Neural cell (in vitro differentiated cells): ENCODE results near the gene OSM. TPM values are rescaled to one million over a fixed set of nuclear protein-coding genes. Genes with fewer than 3 reads are reported as not detected.

ENCODE experiments used
- H2AFZ ChIP-seq: fragments of 200-600, 300-800 bp; sonication (generic), shearing (Covaris generic); 2 replicates; pipeline ENCODE4 v1.6.0; 2014; ENCODE audit warnings: low read depth, mild to moderate bottlenecking, antibody characterized with exemption, low read length, moderate library complexity
- H3F3A ChIP-seq: fragments of 200-600 bp; shearing (Covaris generic); 2 replicates; pipeline ENCODE4 v1.6.1; 2016; ENCODE audit warnings: mild to moderate bottlenecking, moderate library complexity, mixed read lengths, antibody characterized with exemption, low read length; ENCODE audit not compliant: insufficient read depth, poor library complexity, severe bottlenecking
- H3K27ac ChIP-seq: fragments of 200-600, 300-800 bp; sonication (generic), shearing (Covaris generic); 2 replicates; pipeline ENCODE4 v1.5.1; 2014; ENCODE audit warnings: mild to moderate bottlenecking, low read length, moderate library complexity
- H3K27me3 ChIP-seq: fragments of 300-800, 200-600 bp; sonication (generic), shearing (Covaris generic); 2 replicates; pipeline ENCODE4 v1.6.0; 2014; ENCODE audit warnings: mild to moderate bottlenecking, low read depth, low read length, moderate library complexity; ENCODE audit not compliant: insufficient read depth
- H3K36me3 ChIP-seq: fragments of 300-800, 200-600 bp; sonication (generic), shearing (Covaris generic); 2 replicates; pipeline ENCODE4 v1.5.1; 2014; ENCODE audit warnings: mild to moderate bottlenecking, antibody characterized with exemption, low read length, moderate library complexity; ENCODE audit not compliant: insufficient read depth
- H3K4me2 ChIP-seq: fragments of 300-800, 200-600 bp; sonication (generic), shearing (Covaris generic); 2 replicates; pipeline ENCODE4 v1.6.0; 2014; ENCODE audit warnings: mild to moderate bottlenecking, low read length
- H3K4me3 ChIP-seq: fragments of 300-800, 200-600 bp; sonication (generic), shearing (Covaris generic); 2 replicates; pipeline ENCODE4 v1.5.1; 2014; ENCODE audit warnings: mild to moderate bottlenecking, low read length, moderate library complexity
- H3K79me2 ChIP-seq: fragments of 200-600 bp; shearing (Covaris generic); replicated peaks from 2 replicates; pipeline ENCODE4 v1.6.0; 2014; ENCODE audit warnings: mild to moderate bottlenecking, low read length, moderate library complexity; ENCODE audit not compliant: insufficient read depth
- H3K9ac ChIP-seq: fragments of 300-800, 200-600 bp; sonication (generic), shearing (Covaris generic); 2 replicates; pipeline ENCODE4 v1.6.1; 2016; ENCODE audit warnings: mild to moderate bottlenecking, low read length, mixed read lengths
- H3K9me2 ChIP-seq: fragments of 200-600 bp; shearing (Covaris generic); 2 replicates; pipeline ENCODE4 v1.6.1; 2016; ENCODE audit warnings: mild to moderate bottlenecking, low read length, mixed read lengths; ENCODE audit not compliant: insufficient read depth
- H3K9me3 ChIP-seq: fragments of 200-600, 300-800 bp; sonication (generic), shearing (Covaris generic); 2 replicates; pipeline ENCODE4 v1.6.1; 2016; ENCODE audit warnings: mild to moderate bottlenecking, mixed run types, low read length, moderate library complexity, mixed read lengths
- H4K20me1 ChIP-seq: fragments of 200-600 bp; shearing (Covaris generic); 2 replicates; pipeline ENCODE4 v1.6.1; 2016; ENCODE audit warnings: mild to moderate bottlenecking, mixed run types; ENCODE audit not compliant: insufficient read depth
- CTCF ChIP-seq: fragments of 450-650 bp; IDR thresholded peaks from 2 replicates; pipeline ENCODE4 v1.5.1; 2014; ENCODE audit warnings: antibody characterized with exemption, mild to moderate bottlenecking, moderate library complexity; ENCODE audit not compliant: poor library complexity, severe bottlenecking
- EP300 ChIP-seq: fragments of 450-650 bp; conservative IDR thresholded peaks from 2 replicates; pipeline ENCODE4 v1.6.1; 2014; ENCODE audit warnings: antibody characterized with exemption, mild to moderate bottlenecking, moderate library complexity; ENCODE audit not compliant: poor library complexity, severe bottlenecking
- EZH2 ChIP-seq: fragments of 200-600, 300-800 bp; shearing (Covaris generic), sonication (generic); IDR thresholded peaks from 2 replicates; pipeline ENCODE4 v1.6.1; 2014; ENCODE audit warnings: antibody characterized with exemption, low read length, borderline replicate concordance, mild to moderate bottlenecking; ENCODE audit not compliant: insufficient read depth, poor library complexity, severe bottlenecking
- MXI1 ChIP-seq: fragments of 450-650 bp; conservative IDR thresholded peaks from 2 replicates; pipeline ENCODE4 v1.6.1; 2014; ENCODE audit warnings: antibody characterized with exemption, mild to moderate bottlenecking; ENCODE audit not compliant: poor library complexity, severe bottlenecking
- POLR2AphosphoS5 ChIP-seq: IDR thresholded peaks from 2 replicates; pipeline ENCODE4 v1.6.1; 2012
- RAD21 ChIP-seq: fragments of 450-650 bp; conservative IDR thresholded peaks from 2 replicates; pipeline ENCODE4 v1.6.1; 2014; ENCODE audit warnings: antibody characterized with exemption, mild to moderate bottlenecking, moderate library complexity
- SMC3 ChIP-seq: fragments of 450-650 bp; conservative IDR thresholded peaks from 2 replicates; pipeline ENCODE4 v1.6.1; 2014; ENCODE audit warnings: antibody characterized with exemption, mild to moderate bottlenecking, moderate library complexity; ENCODE audit not compliant: poor library complexity
- TAF1 ChIP-seq: IDR thresholded peaks from 2 replicates; pipeline ENCODE4 v1.6.1; 2012; ENCODE audit warnings: low read depth
- polyA plus RNA-seq: library from polyadenylated mRNA; depleted of rRNA; stranded (reverse); fragments of >200 nt; gene quantifications from 2 replicates; pipeline ENCODE4 v1.2.3, GENCODE V29; 2014
- TF ChIP-seq, protein P1 (sequence below): IDR thresholded peaks from 2 replicates; pipeline ENCODE4 v1.6.1; 2012; ENCODE audit warnings: borderline replicate concordance

Gene OSM
- polyA plus RNA-seq, 1 donor from 2014 or later: not detected

DNA sequence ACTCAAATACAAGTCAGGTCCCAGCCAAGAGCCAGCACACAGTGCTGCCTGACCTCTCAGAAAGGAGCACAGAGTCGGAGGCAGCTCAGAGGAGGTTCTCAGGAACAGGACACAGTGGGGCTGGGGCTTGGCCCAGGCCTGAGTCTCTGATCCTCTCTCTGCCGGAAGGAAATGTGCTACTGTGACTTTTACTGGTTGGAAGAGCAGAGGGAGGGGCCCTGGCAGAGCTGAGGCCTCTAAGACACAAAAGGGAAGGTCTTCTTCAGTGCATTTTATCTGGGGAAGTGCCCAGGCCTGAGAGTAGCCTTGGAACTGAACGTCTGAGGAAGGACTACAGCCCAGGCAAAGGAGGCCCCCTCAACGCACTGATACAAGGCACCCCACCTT, 38.9 kb upstream of the OSM start:
- H3K27ac ChIP-seq: no peak overlapping the region
- H3K79me2 ChIP-seq: no peaks in the 10 kb centered on the region
- no peaks in the 10 kb centered on the region for H3K9me2 ChIP-seq
- no peak overlapping the region for H3K4me3 ChIP-seq
- no peaks in the 10 kb centered on the region for H4K20me1 ChIP-seq
- no peaks in the 10 kb centered on the region for H3K36me3 ChIP-seq
- TF ChIP-seq SMC3: no peak
- TF ChIP-seq, protein P1, sequence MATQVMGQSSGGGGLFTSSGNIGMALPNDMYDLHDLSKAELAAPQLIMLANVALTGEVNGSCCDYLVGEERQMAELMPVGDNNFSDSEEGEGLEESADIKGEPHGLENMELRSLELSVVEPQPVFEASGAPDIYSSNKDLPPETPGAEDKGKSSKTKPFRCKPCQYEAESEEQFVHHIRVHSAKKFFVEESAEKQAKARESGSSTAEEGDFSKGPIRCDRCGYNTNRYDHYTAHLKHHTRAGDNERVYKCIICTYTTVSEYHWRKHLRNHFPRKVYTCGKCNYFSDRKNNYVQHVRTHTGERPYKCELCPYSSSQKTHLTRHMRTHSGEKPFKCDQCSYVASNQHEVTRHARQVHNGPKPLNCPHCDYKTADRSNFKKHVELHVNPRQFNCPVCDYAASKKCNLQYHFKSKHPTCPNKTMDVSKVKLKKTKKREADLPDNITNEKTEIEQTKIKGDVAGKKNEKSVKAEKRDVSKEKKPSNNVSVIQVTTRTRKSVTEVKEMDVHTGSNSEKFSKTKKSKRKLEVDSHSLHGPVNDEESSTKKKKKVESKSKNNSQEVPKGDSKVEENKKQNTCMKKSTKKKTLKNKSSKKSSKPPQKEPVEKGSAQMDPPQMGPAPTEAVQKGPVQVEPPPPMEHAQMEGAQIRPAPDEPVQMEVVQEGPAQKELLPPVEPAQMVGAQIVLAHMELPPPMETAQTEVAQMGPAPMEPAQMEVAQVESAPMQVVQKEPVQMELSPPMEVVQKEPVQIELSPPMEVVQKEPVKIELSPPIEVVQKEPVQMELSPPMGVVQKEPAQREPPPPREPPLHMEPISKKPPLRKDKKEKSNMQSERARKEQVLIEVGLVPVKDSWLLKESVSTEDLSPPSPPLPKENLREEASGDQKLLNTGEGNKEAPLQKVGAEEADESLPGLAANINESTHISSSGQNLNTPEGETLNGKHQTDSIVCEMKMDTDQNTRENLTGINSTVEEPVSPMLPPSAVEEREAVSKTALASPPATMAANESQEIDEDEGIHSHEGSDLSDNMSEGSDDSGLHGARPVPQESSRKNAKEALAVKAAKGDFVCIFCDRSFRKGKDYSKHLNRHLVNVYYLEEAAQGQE: no peak
- TF ChIP-seq MXI1: no peak
- no peak for TF ChIP-seq RAD21
- no peak for TF ChIP-seq POLR2AphosphoS5
- TF ChIP-seq CTCF: no peak
- no peak for TF ChIP-seq EP300
- no peak for TF ChIP-seq TAF1
- TF ChIP-seq EZH2: no peak
- no peaks in the 10 kb centered on the region for H3F3A ChIP-seq
- no peaks in the 10 kb centered on the region for H3K27me3 ChIP-seq
- H3K9ac ChIP-seq: no peak overlapping the region
- no peak overlapping the region for H3K4me2 ChIP-seq
- H3K9me3 ChIP-seq: no peaks in the 10 kb centered on the region
- H2AFZ ChIP-seq: no peak overlapping the region

DNA sequence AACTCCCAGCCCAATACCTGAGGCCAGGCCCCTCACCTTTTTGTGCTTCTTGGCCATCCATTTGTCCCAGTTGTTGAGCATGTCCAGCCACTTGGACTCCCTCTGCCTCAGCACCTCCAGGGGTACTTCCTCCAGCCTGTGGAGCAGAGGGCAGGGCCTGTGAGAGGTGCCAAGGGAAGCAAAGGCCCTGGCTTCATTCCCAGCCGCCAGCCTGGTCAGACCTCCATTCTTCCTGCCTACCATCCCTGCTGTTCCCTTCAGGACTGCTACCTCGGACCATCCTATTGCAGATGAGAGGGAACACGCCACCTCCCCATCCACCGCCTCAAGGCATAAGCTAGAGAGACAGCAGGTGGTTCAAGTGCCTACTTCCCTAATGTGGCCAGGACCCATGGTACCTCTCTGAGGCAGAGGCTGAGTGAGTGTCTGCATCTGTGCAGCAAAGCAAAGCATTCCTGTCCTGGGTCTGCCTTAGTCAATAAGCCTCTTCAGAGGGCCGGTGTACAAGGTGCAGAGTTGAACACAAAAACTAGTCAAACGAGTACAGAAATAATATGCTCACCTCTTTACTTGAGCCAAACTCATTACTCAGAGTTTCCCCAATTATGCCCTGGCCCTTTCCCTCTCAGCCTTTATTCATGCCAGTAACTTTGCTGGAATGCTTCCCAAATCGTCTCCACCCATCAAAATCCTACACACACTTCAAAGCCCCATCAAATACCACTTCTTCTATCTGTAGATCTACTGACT, 38.0 kb upstream of the OSM start:
- TF ChIP-seq EP300 (no peak), POLR2AphosphoS5 (no peak), MXI1 (no peak), CTCF (no peak), SMC3 (no peak), RAD21 (no peak)
- TF ChIP-seq, protein P1: no peak
- no peak overlapping the region for H3K4me3 ChIP-seq
- no peaks in the 10 kb centered on the region for H3K27me3 ChIP-seq
- no peak overlapping the region for H2AFZ ChIP-seq
- no peaks in the 10 kb centered on the region for H3F3A ChIP-seq
- no peak overlapping the region for H3K9ac ChIP-seq
- no peaks in the 10 kb centered on the region for H3K9me2 ChIP-seq
- no peak overlapping the region for H3K27ac ChIP-seq
- H3K79me2 ChIP-seq: no peaks in the 10 kb centered on the region
- no peak overlapping the region for H3K4me2 ChIP-seq
- H3K36me3 ChIP-seq: no peaks in the 10 kb centered on the region
- H4K20me1 ChIP-seq: no peaks in the 10 kb centered on the region
- H3K9me3 ChIP-seq: no peaks in the 10 kb centered on the region
